ENCODE results near the gene ZXDC. TPM values are rescaled to one million over a fixed set of nuclear protein-coding genes. Genes with fewer than 3 reads are reported as not detected.

Gene ZXDC
- total and polyA plus RNA-seq, 9 of the 15 experiments (the other 6 are each of a cell fraction or from before 2014, with no cell fraction given) = 0.59 to 13.4 (median 7.3) TPM

- 0% methylated on average over 5 of the region's 5 CpGs for WGBS (ENCODE audit: insufficient coverage, low coverage, missing lambda C conversion rate)
- Histone ChIP-seq H3K4me1 (replicated peaks in 1 of 2; ENCODE audit: control insufficient read depth in 2 of 2, insufficient read depth in 2 of 2, low read length in 2 of 2) (no peaks in the 10 kb centered on the region), H3K4me3 (no peak overlapping the region), H3K27me3 (ENCODE audit: control insufficient read depth in 2 of 2, insufficient read depth in 2 of 2, low read length in 2 of 2) (peaks cover 2 to 37% of the 10 kb centered on the region in 2 experiments; a peak in 4 of 5 replicates), H4K20me1 (replicated peaks; ENCODE audit: control insufficient read depth, insufficient read depth, low read length) (no peaks in the 10 kb centered on the region), H3K4me2 (ENCODE audit: insufficient read depth, low read length) (no peak overlapping the region), H3K36me3 (ENCODE audit: control insufficient read depth, insufficient read depth, low read length) (no peaks in the 10 kb centered on the region), H3K27ac (ENCODE audit: extremely low read depth, low read depth, low read length) (no peak overlapping the region), H3K79me2 (ENCODE audit: control insufficient read depth, insufficient read depth, low read length) (no peaks in the 10 kb centered on the region), H3K9me3 (replicated peaks; ENCODE audit: control insufficient read depth, insufficient read depth, low read depth, low read length) (no peaks in the 10 kb centered on the region), H2AFZ (ENCODE audit: low read depth, low read length) (no peak overlapping the region), H3K9ac (ENCODE audit: insufficient read depth in 1 of 2, low read depth in 2 of 2, low read length in 2 of 2) (no peak overlapping the region), H3K9me1 (ENCODE audit: control insufficient read depth, insufficient read depth, low read length) (no peaks in the 10 kb centered on the region)
- ATAC-seq = no peak
- in situ Hi-C loops (cut with MboI) = no loop called here
- DNase-seq (ENCODE audit: extremely low read depth in 1 of 4, low spot score in 3 of 4) = no peak
- no TSS peak for BruUV-seq (replicated peaks)
- ChIA-PET CTCF (ENCODE audit: low intra/inter-chr PET ratio) (no interaction called here), POLR2A (no interaction called here)
- no peak for FAIRE-seq
- intact Hi-C loops (cut with micrococcal nuclease) = no loop called here
- no peak for TF ChIP-seq ESRRA (IDR thresholded peaks at IDR 0.05; ENCODE audit: borderline replicate concordance, low read depth)
- TF ChIP-seq KAT8 (IDR thresholded peaks at IDR 0.05; ENCODE audit: low read depth) = no peak
- TF ChIP-seq ZNF217 (CRISPR knock-in tag; IDR thresholded peaks at IDR 0.05) = no peak
- TF ChIP-seq, protein P1, sequence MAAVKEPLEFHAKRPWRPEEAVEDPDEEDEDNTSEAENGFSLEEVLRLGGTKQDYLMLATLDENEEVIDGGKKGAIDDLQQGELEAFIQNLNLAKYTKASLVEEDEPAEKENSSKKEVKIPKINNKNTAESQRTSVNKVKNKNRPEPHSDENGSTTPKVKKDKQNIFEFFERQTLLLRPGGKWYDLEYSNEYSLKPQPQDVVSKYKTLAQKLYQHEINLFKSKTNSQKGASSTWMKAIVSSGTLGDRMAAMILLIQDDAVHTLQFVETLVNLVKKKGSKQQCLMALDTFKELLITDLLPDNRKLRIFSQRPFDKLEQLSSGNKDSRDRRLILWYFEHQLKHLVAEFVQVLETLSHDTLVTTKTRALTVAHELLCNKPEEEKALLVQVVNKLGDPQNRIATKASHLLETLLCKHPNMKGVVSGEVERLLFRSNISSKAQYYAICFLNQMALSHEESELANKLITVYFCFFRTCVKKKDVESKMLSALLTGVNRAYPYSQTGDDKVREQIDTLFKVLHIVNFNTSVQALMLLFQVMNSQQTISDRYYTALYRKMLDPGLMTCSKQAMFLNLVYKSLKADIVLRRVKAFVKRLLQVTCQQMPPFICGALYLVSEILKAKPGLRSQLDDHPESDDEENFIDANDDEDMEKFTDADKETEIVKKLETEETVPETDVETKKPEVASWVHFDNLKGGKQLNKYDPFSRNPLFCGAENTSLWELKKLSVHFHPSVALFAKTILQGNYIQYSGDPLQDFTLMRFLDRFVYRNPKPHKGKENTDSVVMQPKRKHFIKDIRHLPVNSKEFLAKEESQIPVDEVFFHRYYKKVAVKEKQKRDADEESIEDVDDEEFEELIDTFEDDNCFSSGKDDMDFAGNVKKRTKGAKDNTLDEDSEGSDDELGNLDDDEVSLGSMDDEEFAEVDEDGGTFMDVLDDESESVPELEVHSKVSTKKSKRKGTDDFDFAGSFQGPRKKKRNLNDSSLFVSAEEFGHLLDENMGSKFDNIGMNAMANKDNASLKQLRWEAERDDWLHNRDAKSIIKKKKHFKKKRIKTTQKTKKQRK (IDR thresholded peaks at IDR 0.05; ENCODE audit: borderline replicate concordance, low read depth, low read length) = no peak
- TF ChIP-seq XRCC3 (IDR thresholded peaks at IDR 0.05) = no peak
- TF ChIP-seq NCOR1 (IDR thresholded peaks at IDR 0.05) = no peak
- no peak for TF ChIP-seq HDAC1 (IDR thresholded peaks at IDR 0.05)
- no peak for TF ChIP-seq FUS (optimal IDR thresholded peaks at IDR 0.05; ENCODE audit: low read depth, low read length)
- no peak for TF ChIP-seq TEAD4 (IDR thresholded peaks at IDR 0.05; ENCODE audit: low read length)
- no peak for TF ChIP-seq TEAD4 (CRISPR knock-in tag; IDR thresholded peaks at IDR 0.05; ENCODE audit: borderline replicate concordance)
- TF ChIP-seq MTA3 (IDR thresholded peaks at IDR 0.05; ENCODE audit: borderline replicate concordance) = no peak
- no peak for TF ChIP-seq PURB (CRISPR knock-in tag; IDR thresholded peaks at IDR 0.05; ENCODE audit: low read depth)
- TF ChIP-seq ZKSCAN1 (IDR thresholded peaks at IDR 0.05; ENCODE audit: low read depth, low read length) = no peak
- TF ChIP-seq CSDE1 (IDR thresholded peaks at IDR 0.05) = no peak
- no peak for TF ChIP-seq HCFC1 (IDR thresholded peaks at IDR 0.05; ENCODE audit: low read depth, low read length)
- no peak for TF ChIP-seq POLR2AphosphoS2 (IDR thresholded peaks at IDR 0.05; ENCODE audit: low read length)
- no peak for TF ChIP-seq ETV5 (CRISPR knock-in tag; IDR thresholded peaks at IDR 0.05; ENCODE audit: low read depth)
- no peak for TF ChIP-seq L3MBTL2 (IDR thresholded peaks at IDR 0.05)
- TF ChIP-seq BRD4 (IDR thresholded peaks at IDR 0.05) = no peak
- no peak for TF ChIP-seq NCOA1 (IDR thresholded peaks at IDR 0.05; ENCODE audit: low read depth)
- no peak for TF ChIP-seq ZNF280A (IDR thresholded peaks at IDR 0.05; ENCODE audit: low read depth, partially characterized antibody)
These were observed 67.6 kb downstream of the ZXDC start for GRCh38 chr3:126408099-126408498.
